ENCODE data around the gene ACAA2. TPM values are rescaled to one million over a fixed set of nuclear protein-coding genes. Genes with fewer than 3 reads are reported as not detected.
A peak's percentile ranks its signal among the peaks of the same experiment; 100 is the strongest.

Gene ACAA2
- total RNA-seq, result 57.2 TPM

- DNase-seq, result peak; percentile 82
These were observed at the start of gene ACAA2 for GRCh38 chr18:49813319-49814146. TSS of gene ACAA2 (minus strand) at chr18:49813533. CDS start at chr18:49813484, 49 bp downstream.

GRCh38 chr18:49862656-49863385 lies 49.5 kb upstream of the ACAA2 start:
- no peak for DNase-seq

DNA sequence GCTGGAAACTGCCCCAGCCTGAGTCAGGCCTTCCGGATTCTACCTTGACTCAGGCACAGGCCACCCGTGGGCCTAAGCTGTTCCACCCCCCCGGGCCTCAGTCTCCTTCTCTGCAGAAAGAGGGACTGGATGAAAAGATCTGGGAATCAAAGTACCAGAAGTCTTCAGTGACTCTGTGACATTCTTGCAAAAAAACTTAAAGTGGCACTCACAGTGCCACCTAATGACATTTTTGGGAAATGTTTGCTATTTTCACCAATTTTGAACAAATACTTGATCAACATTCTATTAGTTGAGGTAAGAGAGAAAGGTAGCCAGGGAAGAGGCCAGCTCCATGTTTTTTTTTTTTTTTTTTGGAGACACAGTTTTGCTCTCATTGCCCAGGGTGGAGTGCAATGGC lies 48.3 kb upstream of the ACAA2 start:
- no peak for DNase-seq

GRCh38 chr18:49859725-49860124 lies 46.4 kb upstream of the ACAA2 start:
- no peak for DNase-seq

- no peak for DNase-seq
These were observed 45.7 kb upstream of the ACAA2 start for GRCh38 chr18:49859021-49859359.

DNA sequence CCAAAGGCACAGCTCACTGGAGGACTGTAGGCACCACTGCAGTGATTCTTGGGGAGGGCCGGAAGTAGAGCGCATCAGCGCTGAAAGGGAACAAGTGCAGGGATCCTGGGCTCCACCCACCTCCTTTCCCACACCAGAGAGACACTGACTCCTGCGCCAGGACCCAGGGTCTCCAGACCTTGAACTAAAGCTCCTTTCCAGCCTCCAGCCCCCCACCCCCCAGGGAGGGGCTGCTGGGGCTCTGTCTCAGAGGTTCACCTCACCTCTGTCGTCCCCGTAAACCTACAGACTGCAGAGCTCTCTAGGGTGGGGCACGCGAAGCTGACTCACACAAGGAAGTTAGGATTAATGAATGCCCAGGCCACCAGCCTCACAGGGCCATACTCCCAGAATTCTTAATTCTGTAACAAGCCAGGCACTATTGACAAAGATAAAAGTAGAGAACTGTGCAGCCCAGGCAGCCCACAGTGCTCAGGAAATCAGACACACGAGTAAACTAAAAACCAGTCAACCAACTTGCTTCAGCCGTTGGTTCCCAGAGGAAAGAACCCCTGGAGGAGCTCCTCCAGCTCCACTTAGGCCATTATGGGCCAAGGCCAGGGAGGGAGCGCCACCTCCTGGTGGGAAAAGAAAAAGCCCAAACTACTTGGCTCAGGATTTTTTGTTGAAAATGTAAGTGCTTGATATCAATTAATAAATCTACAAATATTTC lies 45.1 kb upstream of the ACAA2 start:
- peak; percentile 23 for DNase-seq

DNA sequence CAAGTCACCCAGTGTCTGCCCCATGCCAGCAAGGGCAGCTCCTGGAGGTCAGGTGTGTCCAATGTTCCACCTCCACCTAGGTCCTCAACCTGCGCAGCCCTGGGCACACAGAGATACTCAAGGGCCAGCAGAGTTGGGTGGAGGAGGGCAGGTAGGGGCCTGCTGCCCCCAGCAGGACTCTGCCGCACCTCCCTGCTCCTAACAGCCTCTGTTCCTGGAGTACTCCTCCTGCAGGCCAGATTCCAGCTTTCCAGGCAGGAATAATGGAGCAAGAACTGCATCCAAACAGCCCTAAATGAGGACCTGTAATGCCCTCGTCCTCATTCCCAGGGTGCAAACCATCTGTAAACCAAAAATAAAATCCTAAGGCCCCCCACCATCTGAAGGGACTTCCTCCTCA lies 44.4 kb upstream of the ACAA2 start:
- DNase-seq, result no peak

GRCh38 chr18:49856496-49856895 lies 43.2 kb upstream of the ACAA2 start:
- no peak for DNase-seq

DNA sequence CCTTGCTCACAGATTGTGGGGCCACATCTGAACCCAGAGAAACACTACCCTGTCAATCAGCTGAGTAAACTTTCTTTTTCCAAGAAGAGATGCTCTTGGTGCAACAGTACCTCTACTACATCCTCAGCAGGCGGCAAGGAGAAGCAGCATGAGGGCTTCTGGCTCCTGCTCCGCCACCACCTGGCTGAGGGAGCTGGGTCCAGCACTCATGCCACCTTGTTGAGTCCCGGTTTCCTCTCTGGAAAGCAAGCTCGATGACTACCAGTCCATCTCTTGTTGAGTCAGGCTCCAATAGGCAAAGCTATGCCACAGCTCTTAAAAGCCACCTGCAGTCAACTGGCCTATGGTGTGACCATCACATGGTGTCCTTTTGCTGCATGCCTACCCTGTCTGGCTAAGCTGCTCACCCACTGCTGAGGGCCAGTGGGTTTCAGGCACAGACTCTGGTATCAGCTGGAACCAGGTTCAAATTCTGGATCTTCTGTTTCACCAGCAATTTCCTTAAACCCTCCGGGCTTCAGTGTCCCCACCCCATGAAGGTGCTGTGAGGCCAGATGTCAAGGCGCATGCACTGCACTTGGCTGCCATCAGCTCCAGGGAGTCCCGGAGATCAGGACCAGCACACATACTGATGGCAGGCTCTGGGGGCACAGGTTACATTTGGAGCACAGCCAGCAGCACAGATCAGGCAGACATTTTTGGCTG lies 42.5 kb upstream of the ACAA2 start:
- no peak for DNase-seq

GRCh38 chr18:49854681-49855080 lies 41.3 kb upstream of the ACAA2 start:
- DNase-seq, result no peak

DNA sequence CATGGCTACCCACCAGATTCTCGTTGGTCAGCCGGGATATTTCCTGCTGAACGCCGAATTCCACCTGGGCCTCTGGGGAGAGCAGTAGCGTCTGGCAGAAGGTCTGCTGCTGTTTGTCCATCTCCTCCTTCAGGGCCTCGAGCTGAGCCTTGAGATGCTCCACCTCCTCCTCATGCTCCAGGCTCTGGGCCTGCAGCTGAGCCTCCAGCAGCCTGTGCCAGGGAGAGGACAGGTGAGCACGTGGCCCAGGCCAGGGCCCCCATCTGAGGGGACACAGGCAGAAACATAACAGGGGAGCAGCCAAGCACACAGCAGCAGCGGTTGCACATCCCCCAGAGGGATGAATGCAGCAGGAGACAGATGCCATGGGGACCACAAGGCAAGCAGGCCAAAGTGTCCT lies 40.1 kb upstream of the ACAA2 start:
- DNase-seq, result no peak

- no peak for DNase-seq
These were observed 39.7 kb upstream of the ACAA2 start for GRCh38 chr18:49853011-49853410.

DNA sequence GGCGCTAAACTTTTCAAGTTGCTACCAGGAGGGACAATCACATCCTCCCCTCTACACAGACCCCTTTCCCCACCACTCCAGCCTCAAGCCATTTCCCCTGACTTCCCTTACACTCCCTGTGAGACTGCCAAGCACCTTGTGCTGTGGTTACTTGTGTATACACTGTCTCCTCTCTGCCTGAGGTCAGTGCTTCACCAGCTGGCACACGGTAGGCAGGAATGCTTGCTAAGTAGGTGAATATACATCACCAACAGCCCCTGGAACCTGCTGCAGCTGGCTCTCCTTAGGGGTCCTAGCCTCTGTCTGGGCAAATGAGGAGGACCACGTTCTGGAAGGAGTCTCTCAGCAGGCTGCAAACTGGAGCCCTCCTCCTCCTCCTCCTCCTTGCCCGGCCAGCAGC lies 38.3 kb upstream of the ACAA2 start:
- no peak for DNase-seq

DNA sequence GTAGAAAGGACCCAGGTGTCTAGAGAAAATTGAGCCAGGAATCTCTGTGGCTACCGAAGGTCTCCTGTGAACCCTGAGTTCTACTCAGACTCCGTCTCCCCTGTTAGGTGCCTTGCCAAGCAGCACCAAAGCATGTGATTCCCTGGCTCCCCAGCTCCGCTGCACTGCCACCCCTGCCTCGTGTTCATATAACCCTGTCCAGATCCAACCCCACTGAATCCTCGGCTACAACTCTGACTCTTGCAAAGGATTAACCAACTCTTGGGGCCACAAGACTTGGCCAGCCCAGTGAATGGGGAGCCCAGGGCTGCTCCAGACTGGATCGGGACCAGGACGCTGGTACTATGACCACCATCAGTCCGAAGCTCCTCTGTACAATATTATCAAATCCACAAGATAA lies 37.3 kb upstream of the ACAA2 start:
- no peak for DNase-seq

DNA sequence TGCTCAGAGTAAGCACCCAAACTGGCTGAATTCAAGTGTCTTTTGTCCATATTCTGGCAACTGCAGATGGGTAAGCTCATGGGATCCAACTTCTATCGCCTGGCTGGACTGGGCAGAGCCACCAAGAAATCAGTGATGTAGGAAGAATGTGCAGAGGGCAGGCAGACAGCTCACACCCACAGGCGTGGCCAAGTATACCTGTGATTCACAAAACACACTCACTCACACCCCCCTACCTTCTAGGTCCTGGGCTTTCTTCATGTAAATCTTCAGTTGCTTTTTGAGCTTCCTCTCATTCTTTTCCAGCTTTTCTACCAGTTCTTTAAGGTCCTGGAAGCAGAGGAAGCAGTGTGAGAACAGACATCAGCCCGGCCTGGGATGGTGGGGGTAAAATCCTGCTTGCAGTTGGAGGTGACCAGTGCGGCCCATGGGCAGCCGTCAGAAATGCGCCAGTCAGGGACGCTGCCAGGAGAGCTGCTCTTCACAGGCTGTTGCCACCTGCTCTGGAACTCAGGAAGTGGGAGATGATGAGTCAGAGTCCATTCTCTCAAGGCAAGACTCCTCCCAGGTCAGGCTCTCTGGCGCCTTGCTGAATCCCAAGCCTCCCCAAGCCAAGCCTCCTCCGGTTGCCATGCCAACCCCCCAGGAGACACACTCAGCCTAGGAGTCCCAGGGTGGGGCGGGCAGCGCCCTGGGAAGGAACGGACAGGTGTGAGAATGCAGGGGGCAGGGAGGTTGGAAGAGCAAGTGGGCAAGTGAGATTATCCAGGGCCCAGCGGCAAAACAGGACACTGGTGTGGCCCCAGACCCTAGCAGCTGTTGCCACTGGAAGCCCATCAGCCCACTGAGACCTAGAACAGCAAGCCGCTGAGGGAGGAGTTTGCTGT lies 36.2 kb upstream of the ACAA2 start:
- no peak for DNase-seq

DNA sequence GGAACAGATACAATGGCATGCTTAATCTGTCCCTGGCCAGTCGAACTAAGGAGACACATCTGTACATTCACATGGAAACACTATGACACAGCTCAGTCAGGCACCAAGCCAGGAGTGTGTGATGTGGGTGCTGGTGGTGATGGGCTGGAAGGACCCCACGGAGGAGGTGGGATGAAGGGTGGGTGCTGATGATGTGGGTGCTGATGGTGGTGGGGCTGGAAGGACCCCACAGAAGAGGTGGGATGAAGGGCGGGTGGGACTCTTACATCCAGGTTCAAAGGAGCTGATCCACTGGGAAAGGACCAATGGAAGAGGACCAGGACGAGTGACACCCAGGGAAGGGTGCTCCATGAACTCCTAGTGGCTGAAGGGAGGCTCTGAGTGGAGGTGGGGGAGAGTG lies 34.8 kb upstream of the ACAA2 start:
- DNase-seq, result no peak

DNA sequence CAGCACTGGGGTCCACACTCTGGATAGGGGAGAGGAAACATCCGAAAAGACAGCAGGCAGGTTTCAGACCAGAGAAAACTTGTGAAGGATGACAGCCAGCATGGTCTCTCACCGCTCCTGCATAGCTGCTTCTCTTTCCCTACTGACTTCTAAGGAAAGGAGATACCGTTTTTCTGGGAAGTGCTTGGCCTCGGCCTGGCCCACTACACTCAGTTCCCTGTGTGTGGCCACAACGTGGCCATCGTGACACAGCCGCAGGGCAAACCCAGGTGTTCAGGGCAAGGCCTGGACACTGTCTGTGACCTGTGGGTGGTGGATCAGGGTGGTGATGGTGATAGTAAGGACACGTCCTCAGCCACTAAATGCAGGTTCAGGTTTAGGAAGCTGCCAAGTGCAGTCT lies 34.2 kb upstream of the ACAA2 start:
- DNase-seq, result no peak

- DNase-seq, result no peak
These were observed 33.6 kb upstream of the ACAA2 start for GRCh38 chr18:49846718-49847470.

DNA sequence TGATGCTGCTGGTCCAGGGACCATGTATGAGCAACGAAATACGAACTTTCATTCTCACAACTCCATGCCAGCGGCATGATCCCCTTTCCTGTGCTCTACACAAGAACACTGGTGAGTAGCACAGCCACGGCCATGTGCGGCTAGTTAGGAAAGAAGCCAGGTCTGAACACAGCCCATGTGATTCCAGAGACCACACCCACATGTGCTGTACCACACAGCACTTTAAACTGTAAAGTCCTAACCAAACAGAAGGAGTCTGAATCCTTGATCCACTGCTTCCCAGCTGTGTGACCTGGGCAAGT lies 33.0 kb upstream of the ACAA2 start:
- DNase-seq, result no peak

DNA sequence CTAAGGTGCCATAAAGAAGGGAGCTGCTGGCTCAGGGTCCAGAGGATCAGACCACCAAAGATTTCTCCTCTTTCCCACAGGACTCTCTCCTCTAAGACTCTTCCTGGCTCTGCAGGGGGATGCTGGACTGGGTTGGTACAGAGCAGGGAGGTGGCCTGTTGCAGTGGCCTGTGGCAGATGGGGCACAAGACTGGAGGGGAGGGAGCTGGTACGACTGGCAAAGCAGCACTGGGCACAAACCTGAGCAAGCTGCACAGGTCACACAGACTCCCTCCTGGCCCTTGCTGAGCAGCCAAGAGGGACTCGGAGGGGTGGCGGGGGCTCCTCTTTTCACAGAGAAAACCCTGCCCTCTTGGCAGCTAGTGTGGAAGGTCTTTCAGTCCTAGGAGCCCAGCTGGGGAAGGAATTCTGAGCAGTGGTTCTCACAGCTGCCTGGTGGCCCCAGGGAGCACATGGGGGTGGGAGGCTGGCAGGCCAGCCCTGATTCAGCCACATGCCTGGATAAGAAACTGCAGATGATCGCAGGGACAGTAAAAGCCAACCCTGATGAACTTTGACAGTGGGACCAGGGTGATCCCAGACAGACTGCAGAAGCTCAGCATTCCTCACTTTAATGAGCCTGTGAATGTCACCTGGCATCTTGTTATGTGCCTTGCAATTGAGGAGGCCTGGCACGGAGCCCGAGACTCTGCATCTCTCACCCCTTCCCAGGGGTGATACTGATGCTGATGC lies 32.5 kb upstream of the ACAA2 start:
- DNase-seq, result no peak
